Epithelial cell of esophagus (primary cell): Measurements from ENCODE around the gene ATP10D.

Experiments
- DNase-seq: peaks from one replicate; pipeline ENCODE4 v3.0.0; 2010; ENCODE audit warnings: low read depth
- H3K4me3 ChIP-seq: 2 replicates; pipeline ENCODE4 v1.5.1; 2011; ENCODE audit warnings: mild to moderate bottlenecking, low read length, control low read depth
- CTCF ChIP-seq: IDR thresholded peaks from 2 replicates; pipeline ENCODE4 v1.5.1; 2011; ENCODE audit warnings: low read depth, mild to moderate bottlenecking, low read length, control low read depth, inconsistent platforms; ENCODE audit not compliant: insufficient read depth; ENCODE audit errors: missing control alignments

The ATP10D gene

GRCh38 chr4:47612116-47613023, 127.3 kb downstream of the ATP10D start:
- no peak overlapping the region for H3K4me3 ChIP-seq
- DNase-seq: peak; percentile 15
- TF ChIP-seq CTCF: no peak

- no peak for TF ChIP-seq CTCF
- peak; percentile 65 for DNase-seq
- no peak overlapping the region for H3K4me3 ChIP-seq
These were observed 130.3 kb downstream of the ATP10D start for GRCh38 chr4:47615385-47615784.

GRCh38 chr4:47617607-47618006, 132.5 kb downstream of the ATP10D start:
- no peak for DNase-seq
- TF ChIP-seq CTCF: no peak
- H3K4me3 ChIP-seq: no peak overlapping the region

- DNase-seq: no peak
- TF ChIP-seq CTCF: no peak
- H3K4me3 ChIP-seq: no peak overlapping the region
These were observed 134.6 kb downstream of the ATP10D start for GRCh38 chr4:47619691-47620090.

GRCh38 chr4:47621181-47621580, 136.1 kb downstream of the ATP10D start:
- no peak for DNase-seq
- no peak for TF ChIP-seq CTCF
- H3K4me3 ChIP-seq: no peak overlapping the region

GRCh38 chr4:47624031-47624441, 139.0 kb downstream of the ATP10D start:
- TF ChIP-seq CTCF: no peak
- DNase-seq: no peak
- no peak overlapping the region for H3K4me3 ChIP-seq

GRCh38 chr4:47631161-47631560, 146.1 kb downstream of the ATP10D start:
- no peak for TF ChIP-seq CTCF
- DNase-seq: no peak
- H3K4me3 ChIP-seq: no peak overlapping the region
